Activated B cell treated with CpG ODN at 0.5 μM for 24 hours (primary cell): ENCODE data around the gene PRRT1. TPM values are rescaled to one million over a fixed set of nuclear protein-coding genes. Genes with fewer than 3 reads are reported as not detected.
A peak's percentile ranks its signal among the peaks of the same experiment; 100 is the strongest.

Experiments
- ATAC-seq: fragments of 200-7000 bp; cut with Tn5 transposase; one replicate; pipeline ENCODE4 v1.10.0; 2021; ENCODE audit warnings: low read depth, mild to moderate bottlenecking, moderate library complexity
- CTCF ChIA-PET: fragments of 350-600 bp; sonication (Branson Sonifier 250); formaldehyde crosslinking; loops from one replicate; lab custom pipeline; 2021; ENCODE audit warnings: antibody characterized with exemption; lab: Charles Lee
- POLR2A ChIA-PET: fragments of 350-600 bp; sonication (Branson Sonifier 250); formaldehyde crosslinking; loops from one replicate; lab custom pipeline; 2021; ENCODE audit warnings: antibody characterized with exemption; lab: Charles Lee
- DNase-seq: peaks from one replicate; pipeline ENCODE4 v3.0.0; 2022
- H3K27ac Mint-ChIP-seq: one replicate; pipeline ENCODE4 v1.8.0; 2020; ENCODE audit warnings: mixed read lengths
- H3K27me3 Mint-ChIP-seq: one replicate; pipeline ENCODE4 v1.8.0; 2021; ENCODE audit warnings: mixed read lengths
- H3K36me3 Mint-ChIP-seq: one replicate; pipeline ENCODE4 v1.8.0; 2021; ENCODE audit warnings: low read depth, mixed read lengths
- H3K4me1 Mint-ChIP-seq: one replicate; pipeline ENCODE4 v1.8.0; 2021; ENCODE audit warnings: mixed read lengths
- H3K4me3 Mint-ChIP-seq: one replicate; pipeline ENCODE4 v1.8.0; 2020; ENCODE audit warnings: mild to moderate bottlenecking, mixed read lengths
- H3K9me3 Mint-ChIP-seq: one replicate; pipeline ENCODE4 v1.8.0; 2020; ENCODE audit warnings: mixed read lengths
- intact Hi-C: fragments of 100-400 bp; cut with micrococcal nuclease; formaldehyde crosslinking; loops from one replicate; pipeline ENCODE4 v1.15.1; 2024
- total RNA-seq: library from RNA; stranded (reverse); gene quantifications from 2 replicates; pipeline ENCODE4 v1.2.3, GENCODE V29; 2022
- TF ChIP-seq, protein P1 (sequence below): fragments of 200-600 bp; IDR thresholded peaks from one replicate; pipeline ENCODE4 v1.8.0; 2022; ENCODE audit warnings: antibody characterized with exemption, mild to moderate bottlenecking

Gene PRRT1
- total RNA-seq, 1 donor from 2014 or later: not detected

- ATAC-seq: no peak
- H3K27ac Mint-ChIP-seq: no peak overlapping the region
- H3K27me3 Mint-ChIP-seq: no peaks in the 10 kb centered on the region
- H3K4me3 Mint-ChIP-seq: no peak overlapping the region
- no peak for DNase-seq
- POLR2A ChIA-PET: interaction anchor here (0.8 to 2.2 kb wide), 2 partner anchors 9 to 14 kb away, joined by 4 to 19 read pairs; partner anchors contain the start of gene PBX2
- peaks cover 65% of the 10 kb centered on the region for H3K36me3 Mint-ChIP-seq
- TF ChIP-seq, protein P1, sequence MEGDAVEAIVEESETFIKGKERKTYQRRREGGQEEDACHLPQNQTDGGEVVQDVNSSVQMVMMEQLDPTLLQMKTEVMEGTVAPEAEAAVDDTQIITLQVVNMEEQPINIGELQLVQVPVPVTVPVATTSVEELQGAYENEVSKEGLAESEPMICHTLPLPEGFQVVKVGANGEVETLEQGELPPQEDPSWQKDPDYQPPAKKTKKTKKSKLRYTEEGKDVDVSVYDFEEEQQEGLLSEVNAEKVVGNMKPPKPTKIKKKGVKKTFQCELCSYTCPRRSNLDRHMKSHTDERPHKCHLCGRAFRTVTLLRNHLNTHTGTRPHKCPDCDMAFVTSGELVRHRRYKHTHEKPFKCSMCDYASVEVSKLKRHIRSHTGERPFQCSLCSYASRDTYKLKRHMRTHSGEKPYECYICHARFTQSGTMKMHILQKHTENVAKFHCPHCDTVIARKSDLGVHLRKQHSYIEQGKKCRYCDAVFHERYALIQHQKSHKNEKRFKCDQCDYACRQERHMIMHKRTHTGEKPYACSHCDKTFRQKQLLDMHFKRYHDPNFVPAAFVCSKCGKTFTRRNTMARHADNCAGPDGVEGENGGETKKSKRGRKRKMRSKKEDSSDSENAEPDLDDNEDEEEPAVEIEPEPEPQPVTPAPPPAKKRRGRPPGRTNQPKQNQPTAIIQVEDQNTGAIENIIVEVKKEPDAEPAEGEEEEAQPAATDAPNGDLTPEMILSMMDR: no peak
- no peaks in the 10 kb centered on the region for H3K9me3 Mint-ChIP-seq
- CTCF ChIA-PET: interaction anchor here (1.3 kb wide), 1 partner anchor 33 kb away, joined by 3 read pairs; no protein-coding TSS in a partner anchor
- intact Hi-C loops: no loop called here
- H3K4me1 Mint-ChIP-seq: peaks cover 45% of the 10 kb centered on the region
These were observed 29.5 kb upstream of the PRRT1 start for GRCh38 chr6:32181148-32181702.

- peak overlapping the region; percentile 57 for H3K27ac Mint-ChIP-seq
- TF ChIP-seq, protein P1: no peak
- no peaks in the 10 kb centered on the region for H3K9me3 Mint-ChIP-seq
- peaks cover 59% of the 10 kb centered on the region for H3K36me3 Mint-ChIP-seq
- peaks cover 48% of the 10 kb centered on the region for H3K4me1 Mint-ChIP-seq
- intact Hi-C loops: loop anchor here (5.0 to 10.0 kb wide), 4 partner anchors 278 to 1563 kb away; partner anchors contain the start of genes C6orf47, CSNK2B, GPANK1 and HSD17B8
- POLR2A ChIA-PET: interaction anchor here (3.9 to 5.0 kb wide), 3 partner anchors 11 to 52 kb away, joined by 23 to 102 read pairs (median 69); partner anchors contain the start of genes ATF6B, GPSM3 and PBX2
- CTCF ChIA-PET: interaction anchor here (1.3 to 1.8 kb wide), 2 partner anchors 16 to 31 kb away, joined by 3 to 6 read pairs; no protein-coding TSS in a partner anchor
- ATAC-seq (no peak), DNase-seq (no peak)
- no peaks in the 10 kb centered on the region for H3K27me3 Mint-ChIP-seq
- peak overlapping the region; percentile 96 for H3K4me3 Mint-ChIP-seq
These were observed 28.1 kb upstream of the PRRT1 start for GRCh38 chr6:32179766-32180405.

DNA sequence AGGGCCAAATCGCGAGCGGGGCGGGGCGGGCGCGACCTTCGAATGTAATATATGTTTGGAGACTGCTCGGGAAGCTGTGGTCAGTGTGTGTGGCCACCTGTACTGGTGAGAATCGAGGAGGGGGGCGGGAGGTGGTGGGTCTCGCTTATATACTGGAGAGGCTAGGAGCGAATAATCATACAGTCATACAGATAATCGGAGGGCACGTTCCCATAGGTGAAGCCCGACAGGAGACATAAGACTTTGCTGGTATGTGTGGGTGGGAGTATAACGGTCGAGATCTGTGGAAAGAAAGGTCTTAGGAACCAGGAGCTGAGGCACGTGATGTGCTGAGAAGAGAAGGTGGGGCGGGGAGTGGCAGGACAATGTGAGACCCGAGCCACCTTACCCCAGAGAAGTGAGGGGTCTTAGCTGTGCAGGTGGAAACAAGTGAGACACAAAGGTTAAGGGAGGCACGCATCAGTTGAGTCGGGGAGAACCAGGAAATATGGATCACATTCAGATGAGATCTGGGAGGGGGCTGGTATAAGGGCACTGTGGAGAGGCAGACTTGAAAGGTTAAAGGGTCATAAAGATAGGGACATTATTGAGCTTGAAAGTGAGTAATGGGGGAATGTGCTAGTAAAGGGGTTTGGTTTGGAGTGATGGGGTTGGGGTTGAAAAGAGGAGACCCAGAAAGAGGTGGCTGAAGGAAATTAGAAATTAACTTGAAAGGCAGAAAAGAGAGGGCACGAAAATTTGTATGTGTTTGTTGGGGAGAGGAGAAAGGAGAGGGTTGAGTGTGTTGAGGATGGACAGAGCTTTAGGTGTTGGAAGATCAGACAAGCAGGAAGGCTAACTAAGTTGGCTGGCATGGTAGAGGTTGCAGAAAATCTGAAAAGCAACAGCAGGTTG lies 27.1 kb upstream of the PRRT1 start:
- Mint-ChIP-seq H3K9me3 (no peaks in the 10 kb centered on the region), H3K27ac (peak overlapping the region; percentile 99), H3K27me3 (no peaks in the 10 kb centered on the region), H3K4me3 (peak overlapping the region; percentile 96), H3K36me3 (peaks cover 55% of the 10 kb centered on the region), H3K4me1 (peaks cover 54% of the 10 kb centered on the region)
- ATAC-seq (no peak), DNase-seq (no peak)
- TF ChIP-seq, protein P1: no peak
- CTCF ChIA-PET: interaction anchor here (0.8 to 1.8 kb wide), 2 partner anchors 16 to 17 kb away, joined by 3 to 6 read pairs; no protein-coding TSS in a partner anchor
- POLR2A ChIA-PET: interaction anchor here (0.5 to 5.0 kb wide), 5 partner anchors 9 to 825 kb away, joined by 3 to 102 read pairs (median 23); partner anchors contain the start of genes ATF6B, GPSM3 and PBX2
- intact Hi-C loops: loop anchor here (1.0 to 10.0 kb wide), 6 partner anchors 12 to 1561 kb away; partner anchors contain the start of genes C6orf47, CSNK2B, GPANK1 and HSD17B8

GRCh38 chr6:32177788-32178546 lies 26.2 kb upstream of the PRRT1 start, which contains the start of gene RNF5:
Gene RNF5 (plus strand): TSS chr6:32178405. CDS start chr6:32178512, 107 bp downstream.
- intact Hi-C loops: loop anchor here (1.0 to 10.0 kb wide), 8 partner anchors 12 to 1561 kb away; partner anchors contain the start of genes C6orf47, CSNK2B, FKBPL and GPANK1
- Mint-ChIP-seq H3K36me3 (peaks cover 48% of the 10 kb centered on the region), H3K27ac (peak within 1 kb of the TSS; percentile 99), H3K4me3 (peak within 1 kb of the TSS; percentile 96), H3K27me3 (no peaks in the 10 kb centered on the region), H3K4me1 (peaks cover 54% of the 10 kb centered on the region), H3K9me3 (no peaks in the 10 kb centered on the region)
- peak; percentile 63 for DNase-seq
- ChIA-PET POLR2A (interaction anchor here (0.6 to 5.0 kb wide), 9 partner anchors 13 to 1232 kb away, joined by 3 to 102 read pairs (median 8); partner anchors contain the start of genes ATF6B, FKBPL, GPSM3 and PBX2), CTCF (interaction anchor here (1.4 kb wide), 1 partner anchor 59 kb away, joined by 4 read pairs; no protein-coding TSS in a partner anchor)
- TF ChIP-seq, protein P1: no peak
- peak; percentile 82 for ATAC-seq
